PC-3 (cell line): ENCODE results near the gene SLC12A5. TPM values are rescaled to one million over a fixed set of nuclear protein-coding genes. Genes with fewer than 3 reads are reported as not detected.

ENCODE experiments used
- ATAC-seq: fragments of 200-7000 bp; cut with Tn5 transposase; 2 replicates; pipeline ENCODE4 v1.9.1; 2020; ENCODE audit warnings: mild to moderate bottlenecking, moderate library complexity
- BruUV-seq: library from RNA; stranded (reverse); fragments of 400-500 nt; replicated peaks from 2 replicates; lab custom pipeline; 2021; lab: Mats Ljungman, UMichigan
- CTCF ChIA-PET: fragments of 300-600 bp; sonication (Branson Sonifier 250); formaldehyde crosslinking; loops from one replicate; lab custom pipeline; 2022; ENCODE audit warnings: antibody characterized with exemption; lab: Charles Lee
- POLR2A ChIA-PET: fragments of 300-600 bp; sonication (Branson Sonifier 250); formaldehyde crosslinking; loops from one replicate; lab custom pipeline; 2022; ENCODE audit warnings: antibody characterized with exemption; ENCODE audit not compliant: unreplicated experiment; lab: Charles Lee
- DNase-seq: peaks from one replicate; pipeline ENCODE4 v3.0.0-alpha.2; 2015
- H2AFZ ChIP-seq: fragments of 300-600 bp; sonication (generic); 2 replicates; pipeline ENCODE4 v1.6.0; 2016; ENCODE audit warnings: antibody characterized with exemption, low read length
- H3F3A ChIP-seq: fragments of 300-600 bp; sonication (generic); one replicate; pipeline ENCODE4 v1.6.0; 2017; ENCODE audit warnings: antibody characterized with exemption, low read length, control low read depth, mild to moderate bottlenecking; ENCODE audit not compliant: unreplicated experiment
- H3K27ac ChIP-seq: fragments of 300-600 bp; sonication (generic); 2 replicates; pipeline ENCODE4 v1.5.1; 2016; ENCODE audit warnings: mild to moderate bottlenecking, low read length
- H3K27me3 ChIP-seq: fragments of 300-600 bp; sonication (generic); 2 replicates; pipeline ENCODE4 v1.6.1; 2016; ENCODE audit warnings: low read length, mixed read lengths
- H3K36me3 ChIP-seq: fragments of 300-600 bp; sonication (generic); 2 replicates; pipeline ENCODE4 v1.6.1; 2016; ENCODE audit warnings: low read depth, mixed run types, low read length, mixed read lengths
- H3K4me1 ChIP-seq: fragments of 300-600 bp; sonication (generic); 2 replicates; pipeline ENCODE4 v1.5.1; 2016; ENCODE audit warnings: low read length; ENCODE audit not compliant: insufficient read depth
- H3K4me2 ChIP-seq: fragments of 300-600 bp; sonication (generic); 2 replicates; pipeline ENCODE4 v1.6.0; 2016; ENCODE audit warnings: low read length
- H3K4me3 ChIP-seq: fragments of 300-600 bp; sonication (generic); 2 replicates; pipeline ENCODE4 v1.5.1; 2016; ENCODE audit warnings: mild to moderate bottlenecking, low read length, mixed read lengths
- H3K79me2 ChIP-seq: fragments of 300-600 bp; sonication (generic); 2 replicates; pipeline ENCODE4 v1.6.1; 2017; ENCODE audit warnings: low read length, mixed read lengths
- H3K9ac ChIP-seq: fragments of 300-600 bp; sonication (generic); 2 replicates; pipeline ENCODE4 v1.6.0; 2016; ENCODE audit warnings: mild to moderate bottlenecking, low read length
- H3K9me2 ChIP-seq: fragments of 300-600 bp; sonication (generic); replicated peaks from 2 replicates; pipeline ENCODE4 v1.6.1; 2016; ENCODE audit warnings: mixed run types, low read length, mixed read lengths
- H3K9me3 ChIP-seq: fragments of 300-600 bp; sonication (generic); 2 replicates; pipeline ENCODE4 v1.6.1; 2016; ENCODE audit warnings: low read length, mixed read lengths
- H4K20me1 ChIP-seq: fragments of 300-600 bp; sonication (generic); 2 replicates; pipeline ENCODE4 v1.6.1; 2016; ENCODE audit warnings: low read length, mixed read lengths
- CTCF ChIP-seq: fragments of 300-600 bp; sonication (generic); conservative IDR thresholded peaks from 2 replicates; pipeline ENCODE4 v1.5.1; 2017; ENCODE audit warnings: antibody characterized with exemption, low read depth, mild to moderate bottlenecking, low read length
- EZH2 ChIP-seq: fragments of 300-600 bp; sonication (generic); IDR thresholded peaks from one replicate; pipeline ENCODE4 v1.6.1; 2017; ENCODE audit warnings: antibody characterized with exemption, mild to moderate bottlenecking, low read length; ENCODE audit not compliant: unreplicated experiment
- EZH2phosphoT487 ChIP-seq: fragments of 300-600 bp; sonication (generic); IDR thresholded peaks from 2 replicates; pipeline ENCODE4 v1.6.1; 2018; ENCODE audit warnings: mild to moderate bottlenecking, antibody characterized with exemption, low read length, borderline replicate concordance
- intact Hi-C: fragments of 100-400 bp; cut with micrococcal nuclease; formaldehyde crosslinking; loops from 2 replicates; pipeline ENCODE4 v1.9.0; 2023
- total RNA-seq: library from RNA; depleted of rRNA; stranded (reverse); fragments of >200 nt; gene quantifications from 2 replicates; pipeline ENCODE4 v1.2.3, GENCODE V29; 2014

Gene SLC12A5
- total RNA-seq, 1 experiment from 2014 or later, result 2.4 TPM

GRCh38 chr20:46101957-46102356 is 72.9 kb downstream of the SLC12A5 start:
- ATAC-seq, result no peak
- POLR2A ChIA-PET, result no interaction called here
- Histone ChIP-seq H2AFZ (no peak overlapping the region), H3K4me1 (no peaks in the 10 kb centered on the region), H3K79me2 (no peaks in the 10 kb centered on the region), H4K20me1 (no peaks in the 10 kb centered on the region), H3F3A (no peaks in the 10 kb centered on the region), H3K27me3 (peaks cover 65% of the 10 kb centered on the region), H3K4me2 (no peak overlapping the region), H3K9me3 (no peaks in the 10 kb centered on the region), H3K27ac (no peak overlapping the region), H3K9me2 (no peaks in the 10 kb centered on the region), H3K4me3 (no peak overlapping the region), H3K9ac (no peak overlapping the region), H3K36me3 (no peaks in the 10 kb centered on the region)
- intact Hi-C loops, result no loop called here
- CTCF ChIA-PET, result no interaction called here
- TF ChIP-seq EZH2 (no peak), EZH2phosphoT487 (no peak), CTCF (no peak)
- BruUV-seq, result no TSS peak
- DNase-seq, result no peak

- TF ChIP-seq CTCF, result no peak
- no peak for TF ChIP-seq EZH2
- TF ChIP-seq EZH2phosphoT487, result no peak
- BruUV-seq, result no TSS peak
- Histone ChIP-seq H3K4me3 (no peak overlapping the region), H3K79me2 (no peaks in the 10 kb centered on the region), H3K4me2 (no peak overlapping the region), H3K9ac (no peak overlapping the region), H2AFZ (no peak overlapping the region), H3K4me1 (no peaks in the 10 kb centered on the region), H4K20me1 (no peaks in the 10 kb centered on the region), H3K36me3 (no peaks in the 10 kb centered on the region), H3F3A (no peaks in the 10 kb centered on the region), H3K27ac (no peak overlapping the region), H3K27me3 (peaks cover 74% of the 10 kb centered on the region), H3K9me2 (no peaks in the 10 kb centered on the region), H3K9me3 (no peaks in the 10 kb centered on the region)
- POLR2A ChIA-PET, result no interaction called here
- ATAC-seq, result no peak
- CTCF ChIA-PET, result no interaction called here
- intact Hi-C loops, result no loop called here
- no peak for DNase-seq
These were observed 73.9 kb downstream of the SLC12A5 start for GRCh38 chr20:46102940-46103339.

- intact Hi-C loops, result no loop called here
- no peak overlapping the region for H3K4me3 ChIP-seq
- H3K9ac ChIP-seq, result no peak overlapping the region
- H3K9me3 ChIP-seq, result no peaks in the 10 kb centered on the region
- H3K36me3 ChIP-seq, result no peaks in the 10 kb centered on the region
- H3F3A ChIP-seq, result no peaks in the 10 kb centered on the region
- ATAC-seq (no peak), DNase-seq (no peak)
- no peaks in the 10 kb centered on the region for H3K4me1 ChIP-seq
- H3K4me2 ChIP-seq, result no peak overlapping the region
- H3K27me3 ChIP-seq, result peaks cover 79% of the 10 kb centered on the region
- no peak overlapping the region for H3K27ac ChIP-seq
- no peaks in the 10 kb centered on the region for H3K79me2 ChIP-seq
- no peaks in the 10 kb centered on the region for H4K20me1 ChIP-seq
- H3K9me2 ChIP-seq, result no peaks in the 10 kb centered on the region
- H2AFZ ChIP-seq, result no peak overlapping the region
- BruUV-seq, result no TSS peak
- TF ChIP-seq EZH2, result no peak
- no peak for TF ChIP-seq EZH2phosphoT487
- TF ChIP-seq CTCF, result no peak
- POLR2A ChIA-PET, result no interaction called here
- CTCF ChIA-PET, result no interaction called here
These were observed 75.2 kb downstream of the SLC12A5 start for GRCh38 chr20:46104262-46104661.
